Activated CD4-positive, alpha-beta T cell treated with anti-CD3 and anti-CD28 coated beads, Interleukin-2, amount 50 U/mL, for 4 hours (primary cell): Measurements from ENCODE around the gene ADGRG3.

ENCODE experiments used
- DNase-seq, 2 experiments: peaks; one replicate each; pipeline ENCODE4 v3.0.0-alpha.2; 2020

ADGRG3 gene

DNA sequence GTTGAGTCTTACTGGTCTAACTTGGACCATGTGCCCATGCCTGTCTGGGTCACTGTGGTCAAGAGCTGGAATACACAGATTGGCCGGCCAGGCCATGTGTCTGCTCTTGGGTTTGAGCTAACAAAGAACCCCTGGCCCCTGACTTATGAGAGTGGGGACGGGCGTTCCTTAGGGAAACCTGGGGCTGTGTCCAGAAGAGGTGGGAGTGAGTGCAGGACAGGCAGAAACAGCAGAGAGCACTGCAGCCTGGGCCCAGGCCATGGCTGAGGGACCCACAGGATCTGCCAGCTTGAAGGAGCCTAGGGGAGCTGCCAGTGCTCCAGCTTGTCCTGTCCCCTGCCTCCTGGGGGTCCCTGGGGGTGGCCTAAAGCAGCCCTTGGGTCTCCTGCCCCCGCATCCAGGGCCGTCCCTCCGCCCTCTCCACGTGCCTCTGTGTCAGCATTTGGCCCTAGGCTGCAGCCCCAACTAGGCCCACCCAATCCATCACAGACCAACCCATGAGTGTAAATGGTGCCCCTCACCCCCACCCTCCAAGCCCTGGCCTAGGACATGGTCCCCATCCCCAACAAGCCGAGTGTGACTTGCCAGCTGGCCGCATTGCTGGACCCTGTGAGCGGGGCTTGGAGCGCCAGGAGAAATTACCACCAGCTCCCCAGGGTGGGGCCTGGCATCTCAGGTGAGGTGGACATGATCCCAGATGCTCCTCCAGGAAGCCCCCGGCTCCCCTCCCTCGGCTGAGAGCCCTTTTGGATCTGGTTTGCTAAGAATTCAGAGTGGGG, 14.0 kb downstream of the ADGRG3 start:
- no peak for DNase-seq

DNA sequence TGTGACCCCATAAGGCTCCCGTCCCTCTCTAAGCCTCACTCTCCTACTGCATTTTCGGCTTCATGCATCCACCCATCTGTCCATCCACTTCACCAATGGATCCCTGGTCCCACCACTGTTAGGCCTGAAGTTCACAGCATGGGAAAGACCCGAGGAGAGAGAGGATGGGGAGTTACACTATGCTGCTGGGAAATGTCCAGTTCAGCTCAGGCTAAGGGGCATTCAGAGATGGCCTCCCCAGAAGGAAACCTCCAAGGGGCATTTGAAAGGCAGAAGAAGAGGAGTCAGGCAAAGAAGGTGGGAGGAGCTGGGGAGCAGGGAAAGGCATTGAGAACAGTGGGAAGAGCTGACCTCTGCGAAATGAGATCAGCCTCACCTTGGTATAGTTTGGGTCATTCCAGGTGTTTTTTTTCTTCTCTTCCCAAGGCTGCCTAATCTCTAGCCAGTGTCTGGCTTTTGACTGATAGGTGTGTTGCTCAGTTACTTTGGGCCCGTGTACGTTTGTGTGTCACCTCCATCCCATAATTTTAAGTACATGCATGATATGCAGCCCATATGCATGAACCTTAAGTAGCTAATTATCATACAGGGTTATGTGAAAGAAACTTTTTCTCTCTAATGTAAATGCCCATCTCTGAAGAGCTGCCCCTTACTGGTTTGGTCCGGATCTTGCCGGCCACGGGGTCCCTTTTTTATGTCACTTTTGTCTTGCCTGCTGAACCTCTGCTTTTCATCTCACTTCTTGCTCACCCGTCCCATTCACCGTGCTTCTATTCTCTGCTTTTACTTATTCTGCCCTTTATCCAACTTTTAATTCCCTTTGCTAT, 14.9 kb downstream of the ADGRG3 start:
- DNase-seq = no peak

DNA sequence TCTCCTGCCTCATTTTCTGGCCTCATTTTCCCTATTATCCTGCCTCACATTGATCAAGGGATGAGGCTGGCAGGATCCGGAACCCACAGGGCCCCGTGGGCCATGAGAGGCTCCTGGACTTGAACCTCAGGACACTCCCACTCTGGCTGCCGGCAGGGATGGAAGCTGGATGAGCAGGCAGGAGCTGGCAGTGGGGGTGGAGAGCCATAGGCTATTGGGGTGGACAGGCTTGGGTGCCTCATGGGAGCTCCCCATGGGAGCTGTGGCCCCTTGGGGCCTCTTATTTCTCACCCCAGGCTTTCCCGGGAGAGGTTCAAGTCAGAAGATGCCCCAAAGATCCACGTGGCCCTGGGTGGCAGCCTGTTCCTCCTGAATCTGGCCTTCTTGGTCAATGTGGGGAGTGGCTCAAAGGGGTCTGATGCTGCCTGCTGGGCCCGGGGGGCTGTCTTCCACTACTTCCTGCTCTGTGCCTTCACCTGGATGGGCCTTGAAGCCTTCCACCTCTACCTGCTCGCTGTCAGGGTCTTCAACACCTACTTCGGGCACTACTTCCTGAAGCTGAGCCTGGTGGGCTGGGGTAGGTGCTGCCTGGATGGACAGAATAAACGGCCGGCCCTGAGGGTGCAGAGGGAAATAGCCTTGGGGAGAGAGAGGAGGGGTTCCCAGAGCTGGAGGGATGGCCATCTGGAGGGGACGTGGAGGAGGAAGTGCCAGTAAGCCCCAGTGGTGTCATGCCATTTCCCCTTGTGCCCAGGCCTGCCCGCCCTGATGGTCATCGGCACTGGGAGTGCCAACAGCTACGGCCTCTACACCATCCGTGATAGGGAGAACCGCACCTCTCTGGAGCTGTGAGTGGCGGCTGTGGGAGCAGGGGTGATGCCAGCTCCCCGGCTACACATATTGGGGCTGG, 15.8 kb downstream of the ADGRG3 start:
- DNase-seq = no peak

GRCh38 chr16:57684626-57685358, 16.7 kb downstream of the ADGRG3 start:
- DNase-seq = no peak

- DNase-seq = no peak
Observed at GRCh38 chr16:57685633-57686032, 17.5 kb downstream of the ADGRG3 start.

DNA sequence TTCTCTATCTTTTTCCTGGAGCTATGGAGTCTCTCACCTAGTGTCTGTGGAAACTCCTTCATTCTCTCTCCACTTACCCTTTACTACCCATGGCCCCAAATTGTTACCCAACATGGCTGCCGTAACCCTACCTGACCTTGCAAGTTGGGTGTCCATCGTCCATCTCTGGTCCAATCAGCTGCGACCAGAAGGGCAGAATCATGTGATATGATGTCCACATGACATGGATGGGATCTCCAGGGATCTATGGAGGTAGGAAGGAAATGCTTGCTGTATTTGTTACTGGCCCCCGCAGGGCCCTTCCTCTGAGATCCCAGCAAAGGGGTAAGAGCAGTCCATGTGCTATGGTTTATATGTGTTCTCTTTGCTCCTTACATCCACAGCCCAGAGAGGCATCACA, 18.5 kb downstream of the ADGRG3 start:
- no peak for DNase-seq

- DNase-seq = no peak
Observed at GRCh38 chr16:57687363-57687929, 19.3 kb downstream of the ADGRG3 start.

- DNase-seq = no peak
Observed at GRCh38 chr16:57688487-57688986, 20.4 kb downstream of the ADGRG3 start.

DNA sequence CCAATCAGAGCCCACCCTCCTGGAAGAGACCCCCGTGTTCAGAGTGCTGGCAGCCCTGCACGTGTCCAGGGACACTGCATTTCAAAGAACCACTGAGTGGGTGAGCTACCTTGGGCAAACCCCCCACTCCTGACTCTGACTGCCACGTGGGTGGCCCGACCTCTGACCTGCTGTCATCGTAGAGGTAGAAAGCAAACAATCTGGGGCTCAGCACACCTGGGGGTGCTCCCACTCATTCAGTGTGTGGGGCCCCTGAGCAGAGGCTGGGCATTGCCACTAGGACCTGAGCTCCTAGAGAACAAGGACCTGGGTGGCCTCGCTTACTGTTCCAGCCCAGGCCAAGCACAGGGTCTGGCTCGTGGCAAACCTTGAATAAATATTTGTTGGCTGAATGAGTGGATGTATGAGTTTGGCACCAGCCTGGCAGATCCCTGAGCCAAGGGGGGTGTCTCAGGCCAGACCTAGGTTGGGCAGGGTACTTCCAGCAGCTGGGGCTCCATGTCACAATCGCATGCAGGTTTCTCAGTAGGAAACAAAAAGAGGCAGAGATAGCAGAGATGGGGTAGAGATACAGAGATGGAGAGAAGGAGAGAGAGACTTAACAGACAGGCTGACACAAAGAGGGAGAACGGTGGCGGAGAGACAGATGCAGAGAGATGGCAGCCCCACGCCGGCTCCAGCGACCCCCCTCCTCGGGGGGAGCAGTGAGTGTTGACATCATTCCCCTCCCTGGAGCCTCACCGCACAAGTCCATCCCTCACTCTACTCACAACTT, 21.1 kb downstream of the ADGRG3 start:
- no peak for DNase-seq

- DNase-seq = no peak
Observed at GRCh38 chr16:57689762-57690558, 21.9 kb downstream of the ADGRG3 start.

DNA sequence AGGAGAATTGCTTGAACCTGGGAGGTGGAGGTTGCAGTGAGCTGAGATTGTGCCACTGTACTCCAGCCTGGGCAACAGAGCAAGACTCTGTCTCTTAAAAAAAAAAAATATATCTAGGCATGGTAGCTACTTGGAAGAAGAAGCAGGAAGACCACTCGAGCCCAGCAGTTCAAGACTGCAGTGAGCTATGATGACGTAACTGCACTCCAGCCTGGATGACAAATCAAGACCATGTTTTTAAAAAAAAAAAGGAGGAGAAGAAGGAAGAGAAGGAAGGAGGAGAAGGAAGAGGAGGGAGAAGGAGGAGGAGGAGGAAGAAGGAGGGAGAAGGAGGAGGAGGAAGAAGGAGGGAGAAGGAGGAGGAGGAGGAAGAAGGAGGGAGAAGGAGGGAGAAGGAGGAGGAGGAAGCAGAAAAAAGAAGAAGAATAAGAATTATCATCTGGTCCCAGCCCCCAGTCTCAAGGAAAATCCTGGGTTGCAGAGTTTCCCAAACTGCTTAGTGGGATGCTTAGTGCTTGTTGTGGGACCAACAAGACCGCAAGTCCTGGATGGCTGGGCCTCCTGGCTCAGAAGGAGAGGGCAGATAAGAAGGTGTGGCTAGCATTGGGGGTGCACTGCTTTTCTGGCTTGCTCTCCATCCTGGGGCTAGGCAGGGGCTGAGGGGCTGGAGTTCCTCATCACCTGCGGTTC, 22.8 kb downstream of the ADGRG3 start:
- DNase-seq = no peak

DNA sequence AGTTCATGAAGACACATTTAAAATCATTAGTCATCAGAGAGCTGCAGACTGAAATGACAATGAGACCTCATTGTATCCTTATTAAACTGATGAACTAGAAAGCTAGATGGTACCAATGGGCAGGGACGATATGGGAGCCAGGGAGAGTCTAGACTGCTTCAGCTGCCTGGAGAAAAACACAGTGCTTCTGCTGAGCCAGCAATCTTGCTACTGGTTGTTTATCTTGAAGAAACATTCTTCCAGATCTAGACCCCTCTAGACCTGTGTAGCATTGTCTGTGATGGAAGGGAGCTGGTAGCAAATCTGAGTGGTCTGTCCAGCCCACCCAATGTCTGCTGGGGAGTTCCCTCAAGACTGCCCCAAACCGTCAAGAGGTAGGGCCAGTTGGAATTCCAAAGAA, 24.5 kb downstream of the ADGRG3 start:
- no peak for DNase-seq

GRCh38 chr16:57693550-57693949, 25.4 kb downstream of the ADGRG3 start:
- no peak for DNase-seq

- no peak for DNase-seq
Observed at GRCh38 chr16:57694231-57694724, 26.2 kb downstream of the ADGRG3 start.

DNA sequence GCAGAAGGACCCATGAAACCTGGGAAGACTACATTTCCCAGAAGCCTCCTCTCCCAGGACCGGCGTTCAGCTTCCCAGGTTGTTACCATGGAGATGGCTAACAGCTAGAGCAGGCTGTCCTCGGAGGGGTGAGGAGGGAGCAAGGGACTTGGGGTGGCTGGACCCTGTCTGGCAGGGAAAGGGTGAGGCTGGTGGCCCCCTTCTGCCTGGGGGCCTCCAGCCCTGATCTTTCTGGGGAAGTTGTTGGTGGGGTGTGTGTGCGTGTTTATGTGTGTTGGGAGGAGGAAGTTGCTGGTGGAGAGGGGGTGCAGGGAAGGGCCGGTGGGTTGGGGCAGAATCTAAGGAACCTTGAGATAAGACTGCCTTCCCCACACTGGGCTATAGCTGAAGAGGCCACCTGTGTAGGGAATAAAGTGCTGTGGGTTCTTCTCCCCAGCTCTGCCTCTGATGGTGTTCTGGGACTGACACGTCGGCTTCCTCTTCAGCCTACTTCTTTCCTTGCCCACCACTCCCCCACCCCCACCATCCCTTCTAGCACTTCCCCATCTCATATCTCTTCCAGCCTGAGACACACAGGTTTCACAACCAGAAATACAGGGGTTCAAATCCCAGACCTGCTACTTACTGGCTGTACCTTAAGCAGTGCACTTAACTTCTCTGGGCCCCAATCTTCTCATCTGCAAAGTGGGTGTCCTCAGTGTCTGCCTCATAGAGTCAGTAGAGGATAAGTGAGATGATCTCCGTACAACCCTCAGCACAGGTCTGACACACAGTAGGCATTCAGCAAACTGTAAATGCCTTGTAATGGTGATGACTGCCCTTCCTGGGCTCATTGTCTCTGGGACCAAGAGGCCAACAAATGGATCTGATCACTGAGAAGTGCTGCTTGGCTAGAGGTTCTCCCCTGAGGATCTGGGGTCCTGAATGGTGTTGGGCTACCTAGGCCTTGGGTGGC, 26.9 kb downstream of the ADGRG3 start, which contains the start of gene DRC7:
Gene DRC7, plus strand, starts transcription at position 82 of the 955 bp plus-strand sequence. CDS start 3,144 bp downstream, outside the sequence.
- no peak for DNase-seq

GRCh38 chr16:57695680-57696069, 27.6 kb downstream of the ADGRG3 start:
- DNase-seq = no peak

DNA sequence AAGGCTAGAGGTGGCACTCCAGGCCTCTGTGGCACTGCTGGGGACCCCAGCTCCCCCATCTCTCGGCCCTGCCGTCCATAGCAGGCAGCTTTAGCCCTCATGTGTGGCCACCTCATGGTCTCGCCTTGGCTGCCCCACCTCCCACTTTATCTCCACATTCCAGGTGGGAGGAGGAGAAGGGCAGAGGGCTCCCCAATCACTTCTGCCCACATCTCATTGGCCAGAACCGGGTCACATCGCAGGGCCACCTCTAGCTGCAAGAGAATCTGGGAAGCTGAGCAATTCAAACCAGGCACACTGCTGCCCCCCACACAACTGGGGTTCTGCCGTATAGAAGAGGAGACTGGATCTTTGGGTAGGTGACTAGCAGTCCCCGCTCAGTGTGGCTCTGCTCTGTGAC, 28.1 kb downstream of the ADGRG3 start:
- DNase-seq = no peak
